ENCODE results near the gene MANEAL. TPM values are rescaled to one million over a fixed set of nuclear protein-coding genes. Genes with fewer than 3 reads are reported as not detected.

Gene MANEAL
- total RNA-seq, 1 experiment from 2014 or later = 6.4 TPM

- peak; percentile 98 for TF ChIP-seq NFE2L1 (CRISPR knock-in tag; IDR thresholded peaks at IDR 0.05)
- peak; percentile 99 for TF ChIP-seq ZNF219 (CRISPR knock-in tag; IDR thresholded peaks at IDR 0.05; ENCODE audit: borderline replicate concordance)
- TF ChIP-seq KAT7 (CRISPR knock-in tag; IDR thresholded peaks at IDR 0.05; ENCODE audit: borderline replicate concordance) = peak; percentile 100
- peak; percentile 96 for TF ChIP-seq ELF4 (CRISPR knock-in tag; IDR thresholded peaks at IDR 0.05; ENCODE audit: low read depth)
- TF ChIP-seq ZNF512 (CRISPR knock-in tag; IDR thresholded peaks at IDR 0.05; ENCODE audit: borderline replicate concordance) = peak; percentile 91; the same call in 1 of the 2 replicates
- TF ChIP-seq MYBL2 (CRISPR knock-in tag; IDR thresholded peaks at IDR 0.05) = peak; percentile 97
- peak; percentile 99 for TF ChIP-seq SMAD4 (CRISPR knock-in tag; IDR thresholded peaks at IDR 0.05)
- peak; percentile 99 for TF ChIP-seq TP53 (CRISPR knock-in tag; IDR thresholded peaks at IDR 0.05)
- TF ChIP-seq ZBTB21 (CRISPR knock-in tag; IDR thresholded peaks at IDR 0.05; ENCODE audit: borderline replicate concordance) = peak; percentile 88
- peak; percentile 83; the same call in 1 of the 2 replicates for TF ChIP-seq STAT6 (CRISPR knock-in tag; conservative IDR thresholded peaks at IDR 0.05; ENCODE audit: low read depth)
- TF ChIP-seq MAX (CRISPR knock-in tag; IDR thresholded peaks at IDR 0.05) = peak; percentile 92
- peak; percentile 94; the same call in 1 of the 2 replicates for TF ChIP-seq ZNF138 (CRISPR knock-in tag; conservative IDR thresholded peaks at IDR 0.05)
- TF ChIP-seq ZBTB43 (CRISPR knock-in tag; IDR thresholded peaks at IDR 0.05) = peak; percentile 97
- peak; percentile 94; the same call in 1 of the 2 replicates for TF ChIP-seq MLX (CRISPR knock-in tag; IDR thresholded peaks at IDR 0.05)
- no peak for TF ChIP-seq AR (CRISPR knock-in tag; IDR thresholded peaks at IDR 0.05)
- no peak for TF ChIP-seq JAZF1 (CRISPR knock-in tag; IDR thresholded peaks at IDR 0.05)
- TF ChIP-seq ETV6 (CRISPR knock-in tag; IDR thresholded peaks at IDR 0.05) = peak; percentile 98
- no peak for TF ChIP-seq NFATC4 (CRISPR knock-in tag; IDR thresholded peaks at IDR 0.05)
- no peak for TF ChIP-seq CDX4 (CRISPR knock-in tag; IDR thresholded peaks at IDR 0.05; ENCODE audit: borderline replicate concordance)
- TF ChIP-seq ZNF396 (CRISPR knock-in tag; IDR thresholded peaks at IDR 0.05; ENCODE audit: borderline replicate concordance) = peak; percentile 93
- peak; percentile 94 for TF ChIP-seq E2F5 (CRISPR knock-in tag; IDR thresholded peaks at IDR 0.05)
- peak; percentile 99 for TF ChIP-seq FOXP1 (CRISPR knock-in tag; IDR thresholded peaks at IDR 0.05; ENCODE audit: borderline replicate concordance)
- peak; percentile 67 for TF ChIP-seq SP1 (CRISPR knock-in tag; conservative IDR thresholded peaks at IDR 0.05)
- peak; percentile 93 for TF ChIP-seq USF1 (CRISPR knock-in tag; IDR thresholded peaks at IDR 0.05)
These were observed 29.2 kb upstream of the MANEAL start (continued) for GRCh38 chr1:37764414-37764825.
